Activated naive CD4-positive, alpha-beta T cell treated with anti-CD3 and anti-CD28 coated beads, Interleukin-2, amount 50 U/mL, for 24 hours (primary cell): ENCODE data around the gene KCNIP4.

ENCODE experiments used
- H3K27ac Mint-ChIP-seq: one replicate; pipeline ENCODE4 v1.8.0; 2021; ENCODE audit warnings: mild to moderate bottlenecking, mixed read lengths
- H3K27me3 Mint-ChIP-seq: one replicate; pipeline ENCODE4 v1.8.0; 2021; ENCODE audit warnings: mixed read lengths
- H3K36me3 Mint-ChIP-seq: one replicate; pipeline ENCODE4 v1.8.0; 2021; ENCODE audit warnings: mixed read lengths
- H3K4me1 Mint-ChIP-seq: one replicate; pipeline ENCODE4 v1.8.0; 2021; ENCODE audit warnings: mixed read lengths
- H3K4me3 Mint-ChIP-seq: one replicate; pipeline ENCODE4 v1.8.0; 2021; ENCODE audit warnings: mild to moderate bottlenecking, mixed read lengths
- H3K9me3 Mint-ChIP-seq: one replicate; pipeline ENCODE4 v1.8.0; 2021; ENCODE audit warnings: mixed read lengths

Gene KCNIP4

GRCh38 chr4:21347142-21347541 lies 601.4 kb downstream of the KCNIP4 start:
- Mint-ChIP-seq H3K27me3 (no peaks in the 10 kb centered on the region), H3K4me1 (no peaks in the 10 kb centered on the region), H3K4me3 (no peak overlapping the region), H3K36me3 (no peaks in the 10 kb centered on the region), H3K9me3 (peaks cover 6% of the 10 kb centered on the region), H3K27ac (no peak overlapping the region)

- peaks cover 23% of the 10 kb centered on the region for H3K9me3 Mint-ChIP-seq
- no peaks in the 10 kb centered on the region for H3K27me3 Mint-ChIP-seq
- H3K4me1 Mint-ChIP-seq = no peaks in the 10 kb centered on the region
- no peak overlapping the region for H3K4me3 Mint-ChIP-seq
- no peaks in the 10 kb centered on the region for H3K36me3 Mint-ChIP-seq
- no peak overlapping the region for H3K27ac Mint-ChIP-seq
Observed at GRCh38 chr4:21327976-21328700, 620.4 kb downstream of the KCNIP4 start.

- no peaks in the 10 kb centered on the region for H3K27me3 Mint-ChIP-seq
- no peaks in the 10 kb centered on the region for H3K4me1 Mint-ChIP-seq
- H3K27ac Mint-ChIP-seq = no peak overlapping the region
- H3K4me3 Mint-ChIP-seq = no peak overlapping the region
- peaks cover 19% of the 10 kb centered on the region for H3K9me3 Mint-ChIP-seq
- no peaks in the 10 kb centered on the region for H3K36me3 Mint-ChIP-seq
Observed at GRCh38 chr4:21320034-21320433, 628.5 kb downstream of the KCNIP4 start.

GRCh38 chr4:21307709-21308108 lies 640.9 kb downstream of the KCNIP4 start:
- peaks cover 5% of the 10 kb centered on the region for H3K9me3 Mint-ChIP-seq
- no peaks in the 10 kb centered on the region for H3K36me3 Mint-ChIP-seq
- H3K4me3 Mint-ChIP-seq = no peak overlapping the region
- no peak overlapping the region for H3K27ac Mint-ChIP-seq
- no peaks in the 10 kb centered on the region for H3K4me1 Mint-ChIP-seq
- H3K27me3 Mint-ChIP-seq = peaks cover 20% of the 10 kb centered on the region

- no peak overlapping the region for H3K27ac Mint-ChIP-seq
- H3K9me3 Mint-ChIP-seq = peaks cover 11% of the 10 kb centered on the region
- no peaks in the 10 kb centered on the region for H3K36me3 Mint-ChIP-seq
- H3K4me1 Mint-ChIP-seq = no peaks in the 10 kb centered on the region
- peaks cover 26% of the 10 kb centered on the region for H3K27me3 Mint-ChIP-seq
- no peak overlapping the region for H3K4me3 Mint-ChIP-seq
Observed at GRCh38 chr4:21304540-21304887, 644.1 kb downstream of the KCNIP4 start.

- no peaks in the 10 kb centered on the region for H3K4me1 Mint-ChIP-seq
- H3K4me3 Mint-ChIP-seq = no peak overlapping the region
- peaks cover 3% of the 10 kb centered on the region for H3K27me3 Mint-ChIP-seq
- no peaks in the 10 kb centered on the region for H3K36me3 Mint-ChIP-seq
- H3K9me3 Mint-ChIP-seq = peaks cover 7% of the 10 kb centered on the region
- no peak overlapping the region for H3K27ac Mint-ChIP-seq
Observed at GRCh38 chr4:21290562-21290961, 658.0 kb downstream of the KCNIP4 start.

GRCh38 chr4:21276046-21276445 lies 672.5 kb downstream of the KCNIP4 start:
- H3K4me1 Mint-ChIP-seq = no peaks in the 10 kb centered on the region
- H3K4me3 Mint-ChIP-seq = no peak overlapping the region
- H3K27me3 Mint-ChIP-seq = no peaks in the 10 kb centered on the region
- no peaks in the 10 kb centered on the region for H3K9me3 Mint-ChIP-seq
- H3K36me3 Mint-ChIP-seq = no peaks in the 10 kb centered on the region
- no peak overlapping the region for H3K27ac Mint-ChIP-seq

GRCh38 chr4:21271439-21272052 lies 677.0 kb downstream of the KCNIP4 start:
- Mint-ChIP-seq H3K27ac (no peak overlapping the region), H3K36me3 (no peaks in the 10 kb centered on the region), H3K4me3 (no peak overlapping the region), H3K9me3 (no peaks in the 10 kb centered on the region), H3K4me1 (no peaks in the 10 kb centered on the region), H3K27me3 (no peaks in the 10 kb centered on the region)

- no peaks in the 10 kb centered on the region for H3K27me3 Mint-ChIP-seq
- no peak overlapping the region for H3K27ac Mint-ChIP-seq
- no peaks in the 10 kb centered on the region for H3K4me1 Mint-ChIP-seq
- H3K9me3 Mint-ChIP-seq = peaks cover 6% of the 10 kb centered on the region
- H3K4me3 Mint-ChIP-seq = no peak overlapping the region
- H3K36me3 Mint-ChIP-seq = no peaks in the 10 kb centered on the region
Observed at GRCh38 chr4:21248331-21248730, 700.2 kb downstream of the KCNIP4 start.

GRCh38 chr4:21242163-21242562 lies 706.4 kb downstream of the KCNIP4 start:
- no peaks in the 10 kb centered on the region for H3K4me1 Mint-ChIP-seq
- no peak overlapping the region for H3K4me3 Mint-ChIP-seq

GRCh38 chr4:21226637-21227538 lies 721.7 kb downstream of the KCNIP4 start:
- Mint-ChIP-seq H3K4me1 (no peaks in the 10 kb centered on the region), H3K4me3 (no peak overlapping the region), H3K27ac (no peak overlapping the region), H3K27me3 (no peaks in the 10 kb centered on the region), H3K36me3 (no peaks in the 10 kb centered on the region), H3K9me3 (no peaks in the 10 kb centered on the region)

More at GRCh38 chr4:21242163-21242562, 706.4 kb downstream of the KCNIP4 start:
- Mint-ChIP-seq H3K9me3 (peaks cover 3% of the 10 kb centered on the region), H3K27me3 (no peaks in the 10 kb centered on the region), H3K36me3 (no peaks in the 10 kb centered on the region), H3K27ac (no peak overlapping the region)

- H3K27ac Mint-ChIP-seq = no peak overlapping the region
- no peak overlapping the region for H3K4me3 Mint-ChIP-seq
- no peaks in the 10 kb centered on the region for H3K36me3 Mint-ChIP-seq
- no peaks in the 10 kb centered on the region for H3K9me3 Mint-ChIP-seq
- H3K4me1 Mint-ChIP-seq = no peaks in the 10 kb centered on the region
- H3K27me3 Mint-ChIP-seq = no peaks in the 10 kb centered on the region
Observed at GRCh38 chr4:21211846-21212245, 736.7 kb downstream of the KCNIP4 start.

GRCh38 chr4:21209860-21210259 lies 738.7 kb downstream of the KCNIP4 start:
- no peaks in the 10 kb centered on the region for H3K36me3 Mint-ChIP-seq
- no peak overlapping the region for H3K4me3 Mint-ChIP-seq
- no peaks in the 10 kb centered on the region for H3K9me3 Mint-ChIP-seq
- no peaks in the 10 kb centered on the region for H3K27me3 Mint-ChIP-seq
- H3K4me1 Mint-ChIP-seq = no peaks in the 10 kb centered on the region
- no peak overlapping the region for H3K27ac Mint-ChIP-seq

- Mint-ChIP-seq H3K36me3 (no peaks in the 10 kb centered on the region), H3K9me3 (no peaks in the 10 kb centered on the region), H3K4me1 (no peaks in the 10 kb centered on the region), H3K27ac (no peak overlapping the region), H3K4me3 (no peak overlapping the region), H3K27me3 (no peaks in the 10 kb centered on the region)
Observed at GRCh38 chr4:21205821-21206531, 742.6 kb downstream of the KCNIP4 start.

- no peak overlapping the region for H3K4me3 Mint-ChIP-seq
- no peaks in the 10 kb centered on the region for H3K36me3 Mint-ChIP-seq
- H3K27me3 Mint-ChIP-seq = no peaks in the 10 kb centered on the region
- H3K27ac Mint-ChIP-seq = no peak overlapping the region
- H3K9me3 Mint-ChIP-seq = no peaks in the 10 kb centered on the region
- no peaks in the 10 kb centered on the region for H3K4me1 Mint-ChIP-seq
Observed at GRCh38 chr4:21203416-21203815, 745.2 kb downstream of the KCNIP4 start.
